Measurements from ENCODE around the gene CUBN. TPM values are rescaled to one million over a fixed set of nuclear protein-coding genes. Genes with fewer than 3 reads are reported as not detected.

Gene CUBN
- total and polyA plus RNA-seq, 7 experiments from 2014 or later: 0.39 to 17.5 (median 7.0) TPM

DNA sequence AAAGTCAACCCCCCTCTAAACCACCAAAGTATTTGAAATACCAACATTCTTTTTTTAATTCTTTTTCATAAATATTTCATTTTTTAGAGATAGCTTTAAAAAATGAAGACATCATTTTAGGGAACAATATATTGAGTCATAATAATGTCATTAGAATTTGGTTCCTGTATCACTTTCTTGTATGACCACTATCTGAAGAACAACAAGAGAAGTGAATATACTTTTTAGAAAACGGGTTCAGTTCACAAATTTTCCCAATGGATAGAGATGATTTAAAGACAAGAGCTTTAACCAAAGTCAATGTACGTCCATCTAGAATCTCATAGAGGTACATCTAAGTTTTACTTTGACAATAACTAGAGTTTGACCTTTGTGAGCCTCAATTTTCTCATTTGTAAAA lies 48.2 kb downstream of the CUBN start:
- CTCF ChIA-PET: no interaction called here

DNA sequence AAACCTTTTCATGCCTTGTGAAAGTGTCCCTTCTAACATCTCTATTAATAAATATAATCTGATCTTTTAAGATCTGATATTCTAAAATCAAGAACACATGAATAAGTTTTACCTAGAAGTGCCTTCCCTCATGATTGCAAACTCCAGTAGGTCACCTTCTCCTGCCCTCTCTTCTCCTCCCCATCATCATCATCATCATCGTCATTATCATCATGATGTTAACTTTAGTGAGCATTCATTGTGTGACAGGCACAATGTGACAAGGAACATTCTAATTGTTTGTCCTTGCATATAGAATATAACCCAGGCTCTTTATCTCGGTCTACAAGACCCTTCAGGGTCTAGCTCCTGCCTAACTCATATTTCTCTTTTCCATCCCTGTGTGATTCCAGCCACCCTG lies 51.7 kb downstream of the CUBN start:
- H3K36me3 ChIP-seq (ENCODE audit: control insufficient read depth in 2 of 3, insufficient read depth in 3 of 3, low read length in 3 of 3): no peaks in the 10 kb centered on the region
- no peaks in the 10 kb centered on the region for H3K9me3 ChIP-seq (ENCODE audit: control insufficient read depth in 2 of 3, low read length in 3 of 3)
- intact Hi-C loops (cut with micrococcal nuclease): no loop called here
- POLR2A ChIA-PET: no interaction called here
- Mint-ChIP-seq H3K9me3 (no peaks in the 10 kb centered on the region), H3K4me3 (no peak overlapping the region), H3K27ac (peak overlapping the region in 2 of 9 donors; percentile 34 to 43), H3K27me3 (peaks cover 0 to 8% (median 0%) of the 10 kb centered on the region in 5 donors), H3K36me3 (peaks cover 0 to 54% (median 30%) of the 10 kb centered on the region in 5 donors), H3K4me1 (peaks cover 0 to 11% (median 5%) of the 10 kb centered on the region in 7 donors)
- H3K27ac ChIP-seq (ENCODE audit: low read depth, low read length): no peak overlapping the region
- no peaks in the 10 kb centered on the region for H3K4me1 ChIP-seq (ENCODE audit: control insufficient read depth in 2 of 2, insufficient read depth in 2 of 2, low read length in 2 of 2)
- ATAC-seq (no peak), DNase-seq (no peak)
- CTCF ChIA-PET: no interaction called here
- no peak overlapping the region for H3K4me3 ChIP-seq (ENCODE audit: low read length)
- H3K27me3 ChIP-seq (ENCODE audit: control insufficient read depth in 2 of 2, insufficient read depth in 2 of 2, low read length in 2 of 2): no peaks in the 10 kb centered on the region

More for the DNA sequence above, 48.2 kb downstream of the CUBN start:
- Histone ChIP-seq H3K4me3 (ENCODE audit: low read length) (no peak overlapping the region), H3K9me3 (ENCODE audit: control insufficient read depth in 2 of 3, low read length in 3 of 3) (no peaks in the 10 kb centered on the region), H3K27ac (ENCODE audit: low read depth, low read length) (no peak overlapping the region), H3K36me3 (ENCODE audit: control insufficient read depth in 2 of 3, insufficient read depth in 3 of 3, low read length in 3 of 3) (peaks cover 0 to 9% (median 0%) of the 10 kb centered on the region in 3 experiments), H3K27me3 (ENCODE audit: control insufficient read depth in 2 of 2, insufficient read depth in 2 of 2, low read length in 2 of 2) (no peaks in the 10 kb centered on the region), H3K4me1 (ENCODE audit: control insufficient read depth in 2 of 2, insufficient read depth in 2 of 2, low read length in 2 of 2) (no peaks in the 10 kb centered on the region)
- DNase-seq: no peak
- no peak for ATAC-seq
- H3K36me3 Mint-ChIP-seq: peaks cover 0 to 67% (median 42%) of the 10 kb centered on the region in 5 donors
- POLR2A ChIA-PET: no interaction called here
- H3K27me3 Mint-ChIP-seq: peaks cover 0 to 8% (median 0%) of the 10 kb centered on the region in 5 donors
- H3K9me3 Mint-ChIP-seq: no peaks in the 10 kb centered on the region
- no peak overlapping the region for H3K4me3 Mint-ChIP-seq
- intact Hi-C loops (cut with micrococcal nuclease): no loop called here
- no peak overlapping the region for H3K27ac Mint-ChIP-seq
- H3K4me1 Mint-ChIP-seq: peaks cover 0 to 11% (median 5%) of the 10 kb centered on the region in 7 donors

DNA sequence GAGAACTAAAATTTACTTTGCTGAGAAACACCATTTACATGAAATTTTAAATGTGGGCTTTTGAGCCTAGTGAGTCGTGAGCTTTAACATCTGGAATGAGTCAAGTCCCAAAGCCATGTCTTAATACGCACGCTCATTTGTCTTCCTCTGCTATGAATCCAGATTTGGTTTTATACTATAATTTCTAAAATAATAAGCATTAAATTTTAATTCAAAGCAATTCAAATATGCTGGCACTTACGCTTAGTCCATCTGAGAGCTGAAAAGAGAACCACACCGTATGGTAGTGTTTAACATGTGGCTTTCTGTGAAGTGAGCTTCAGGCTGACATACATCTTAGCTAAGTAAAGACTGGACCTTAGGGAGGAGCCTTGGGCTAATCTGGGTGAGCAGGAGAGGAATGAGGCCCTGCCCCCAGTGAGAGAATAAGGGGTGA lies 52.2 kb downstream of the CUBN start:
- no peaks in the 10 kb centered on the region for H3K36me3 ChIP-seq (ENCODE audit: control insufficient read depth in 2 of 3, insufficient read depth in 3 of 3, low read length in 3 of 3)
- no peak for DNase-seq
- ChIA-PET CTCF (no interaction called here), POLR2A (no interaction called here)
- H3K27me3 ChIP-seq (ENCODE audit: control insufficient read depth in 2 of 2, insufficient read depth in 2 of 2, low read length in 2 of 2): no peaks in the 10 kb centered on the region
- intact Hi-C loops (cut with micrococcal nuclease): no loop called here
- H3K4me3 ChIP-seq (ENCODE audit: low read length): no peak overlapping the region
- H3K4me1 ChIP-seq (ENCODE audit: control insufficient read depth in 2 of 2, insufficient read depth in 2 of 2, low read length in 2 of 2): no peaks in the 10 kb centered on the region
- ATAC-seq: no peak
- H3K27me3 Mint-ChIP-seq: peaks cover 0 to 8% (median 0%) of the 10 kb centered on the region in 5 donors
- H3K9me3 Mint-ChIP-seq: no peaks in the 10 kb centered on the region
- H3K27ac Mint-ChIP-seq: no peak overlapping the region
- no peak overlapping the region for H3K27ac ChIP-seq (ENCODE audit: low read depth, low read length)
- H3K4me3 Mint-ChIP-seq: no peak overlapping the region
- no peaks in the 10 kb centered on the region for H3K9me3 ChIP-seq (ENCODE audit: control insufficient read depth in 2 of 3, low read length in 3 of 3)
- peaks cover 0 to 52% (median 30%) of the 10 kb centered on the region in 5 donors for H3K36me3 Mint-ChIP-seq
- H3K4me1 Mint-ChIP-seq: peaks cover 0 to 11% (median 5%) of the 10 kb centered on the region in 7 donors

DNA sequence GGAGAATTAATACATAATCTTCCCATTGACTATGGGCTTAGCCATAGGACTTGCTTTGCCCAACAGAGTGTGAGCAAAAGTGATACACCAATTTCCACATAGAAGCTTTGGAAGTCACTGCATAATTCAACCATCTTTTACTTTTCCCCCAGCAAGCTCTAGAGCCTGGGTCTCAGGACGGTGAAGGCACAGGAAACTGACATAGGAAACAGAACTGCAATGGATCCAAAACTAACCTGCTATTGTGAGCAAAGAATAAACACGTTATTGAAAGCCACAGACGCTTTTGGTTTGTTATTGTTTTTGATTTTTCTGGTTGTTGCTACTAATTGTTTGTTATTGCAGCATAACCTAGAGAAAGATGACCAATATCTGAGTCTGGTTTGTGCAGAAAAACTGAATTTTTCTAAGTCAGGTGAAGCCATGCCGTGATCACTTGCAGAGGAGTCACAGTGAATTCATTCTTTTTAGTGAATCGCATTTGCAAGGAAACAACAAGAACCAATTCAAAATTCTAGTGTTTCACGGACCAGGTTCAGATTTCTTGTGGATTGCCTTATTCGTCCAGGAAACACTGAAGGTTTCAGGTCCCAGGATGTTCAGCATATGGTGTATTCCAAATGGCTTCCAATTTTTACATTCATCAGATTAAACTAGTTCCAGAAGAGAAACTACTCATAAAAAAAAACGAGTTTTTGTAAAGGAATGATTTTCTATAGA lies 52.8 kb downstream of the CUBN start:
- POLR2A ChIA-PET: no interaction called here
- H3K36me3 ChIP-seq (ENCODE audit: control insufficient read depth in 2 of 3, insufficient read depth in 3 of 3, low read length in 3 of 3): no peaks in the 10 kb centered on the region
- H3K27ac ChIP-seq (ENCODE audit: low read depth, low read length): no peak overlapping the region
- no peak overlapping the region for H3K4me3 Mint-ChIP-seq
- H3K4me1 Mint-ChIP-seq: peaks cover 0 to 11% (median 5%) of the 10 kb centered on the region in 7 donors
- H3K4me1 ChIP-seq (ENCODE audit: control insufficient read depth in 2 of 2, insufficient read depth in 2 of 2, low read length in 2 of 2): no peaks in the 10 kb centered on the region
- no peaks in the 10 kb centered on the region for H3K27me3 ChIP-seq (ENCODE audit: control insufficient read depth in 2 of 2, insufficient read depth in 2 of 2, low read length in 2 of 2)
- peak overlapping the region in 1 of 9 donors; percentile 62 for H3K27ac Mint-ChIP-seq
- H3K9me3 Mint-ChIP-seq: no peaks in the 10 kb centered on the region
- H3K27me3 Mint-ChIP-seq: peaks cover 0 to 4% (median 0%) of the 10 kb centered on the region in 5 donors
- intact Hi-C loops (cut with micrococcal nuclease): no loop called here
- no peak overlapping the region for H3K4me3 ChIP-seq (ENCODE audit: low read length)
- ATAC-seq (no peak), DNase-seq (no peak)
- H3K9me3 ChIP-seq (ENCODE audit: control insufficient read depth in 2 of 3, low read length in 3 of 3): no peaks in the 10 kb centered on the region
- CTCF ChIA-PET: no interaction called here
- peaks cover 0 to 52% (median 25%) of the 10 kb centered on the region in 5 donors for H3K36me3 Mint-ChIP-seq

DNA sequence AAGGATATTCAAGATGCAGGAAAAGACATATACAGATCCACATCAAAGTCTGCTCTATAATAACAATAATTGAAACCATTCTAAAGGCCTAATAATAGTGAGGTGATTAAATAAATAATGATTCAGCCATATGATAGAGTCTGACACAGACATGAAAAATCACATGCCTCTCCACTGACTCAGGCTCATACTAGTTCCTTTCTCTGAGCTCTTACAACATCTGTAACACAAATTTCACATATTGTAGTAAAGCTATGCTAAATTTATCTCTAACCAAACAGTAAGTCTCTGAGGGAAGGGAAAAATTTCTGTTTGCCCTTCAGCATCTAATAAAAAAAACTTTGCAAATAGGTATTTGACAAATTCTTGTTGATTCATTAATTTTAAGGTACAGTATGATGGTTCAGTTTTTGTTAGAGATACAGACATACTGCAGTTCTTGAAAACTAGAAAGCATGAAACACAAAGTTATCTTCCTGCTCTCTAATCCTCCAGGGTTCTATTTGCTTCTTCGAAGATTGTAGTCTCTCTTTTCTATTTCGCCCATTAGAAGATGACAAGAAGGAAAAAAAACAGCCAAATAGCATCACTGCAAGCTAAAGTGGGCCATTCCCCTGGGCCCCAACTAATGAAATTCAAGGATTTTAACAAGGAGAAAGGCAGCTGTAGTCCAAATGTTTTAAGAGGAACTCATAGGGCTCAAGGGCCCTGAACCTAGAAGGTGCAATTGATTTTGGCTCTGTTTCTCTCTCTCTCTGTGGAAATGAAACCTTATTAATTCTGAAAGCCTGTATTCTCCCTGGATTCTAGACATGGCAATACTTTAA lies 53.9 kb downstream of the CUBN start:
- H3K27ac ChIP-seq (ENCODE audit: low read depth, low read length): no peak overlapping the region
- intact Hi-C loops (cut with micrococcal nuclease): no loop called here
- no peaks in the 10 kb centered on the region for H3K27me3 ChIP-seq (ENCODE audit: control insufficient read depth in 2 of 2, insufficient read depth in 2 of 2, low read length in 2 of 2)
- Mint-ChIP-seq H3K4me3 (no peak overlapping the region), H3K9me3 (no peaks in the 10 kb centered on the region), H3K36me3 (peaks cover 0 to 60% (median 30%) of the 10 kb centered on the region in 5 donors), H3K27ac (peak overlapping the region in 1 of 9 donors; percentile 72), H3K27me3 (peaks cover 0 to 4% (median 0%) of the 10 kb centered on the region in 5 donors), H3K4me1 (peaks cover 0 to 11% (median 5%) of the 10 kb centered on the region in 7 donors)
- DNase-seq (no peak), ATAC-seq (peak; percentile 69)
- no peaks in the 10 kb centered on the region for H3K9me3 ChIP-seq (ENCODE audit: control insufficient read depth in 2 of 3, low read length in 3 of 3)
- ChIA-PET CTCF (no interaction called here), POLR2A (no interaction called here)
- no peaks in the 10 kb centered on the region for H3K4me1 ChIP-seq (ENCODE audit: control insufficient read depth in 2 of 2, insufficient read depth in 2 of 2, low read length in 2 of 2)
- H3K36me3 ChIP-seq (ENCODE audit: control insufficient read depth in 2 of 3, insufficient read depth in 3 of 3, low read length in 3 of 3): no peaks in the 10 kb centered on the region
- H3K4me3 ChIP-seq (ENCODE audit: low read length): no peak overlapping the region

DNA sequence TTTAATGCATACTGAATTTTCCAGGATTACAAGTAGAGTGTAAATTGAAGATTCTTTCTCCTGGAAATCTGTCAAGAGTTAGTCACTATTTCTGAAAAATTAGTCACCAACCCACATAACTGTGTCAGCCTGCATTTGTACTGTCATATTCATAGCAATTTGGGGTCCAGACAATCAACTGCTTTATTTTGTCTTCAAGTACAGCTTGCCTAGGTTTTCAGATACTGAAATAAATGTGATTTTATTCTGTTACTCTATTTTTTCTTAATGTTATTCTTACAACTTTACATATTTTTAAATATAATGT lies 55.1 kb downstream of the CUBN start:
- no peak overlapping the region for H3K4me3 ChIP-seq (ENCODE audit: low read length)
- H3K9me3 Mint-ChIP-seq: peaks cover 0 to under 1% (median 0%) of the 10 kb centered on the region in 11 donors
- CTCF ChIA-PET: no interaction called here
- H3K36me3 Mint-ChIP-seq: peaks cover 0 to 56% (median 30%) of the 10 kb centered on the region in 5 donors
- intact Hi-C loops (cut with micrococcal nuclease): no loop called here
- no peak overlapping the region for H3K27ac ChIP-seq (ENCODE audit: low read depth, low read length)
- H3K4me1 Mint-ChIP-seq: peaks cover 0 to 4% (median 0%) of the 10 kb centered on the region in 7 donors
- ATAC-seq (no peak), DNase-seq (no peak)
- no peaks in the 10 kb centered on the region for H3K27me3 ChIP-seq (ENCODE audit: control insufficient read depth in 2 of 2, insufficient read depth in 2 of 2, low read length in 2 of 2)
- H3K4me3 Mint-ChIP-seq: no peak overlapping the region
- POLR2A ChIA-PET: interaction anchor here (0.6 kb wide), 1 partner anchor 15 kb away, joined by 3 read pairs; no protein-coding TSS in a partner anchor
- H3K4me1 ChIP-seq (ENCODE audit: control insufficient read depth in 2 of 2, insufficient read depth in 2 of 2, low read length in 2 of 2): no peaks in the 10 kb centered on the region
- H3K27me3 Mint-ChIP-seq: peaks cover 0 to 4% (median 0%) of the 10 kb centered on the region in 5 donors
- no peaks in the 10 kb centered on the region for H3K36me3 ChIP-seq (ENCODE audit: control insufficient read depth in 2 of 3, insufficient read depth in 3 of 3, low read length in 3 of 3)
- no peak overlapping the region for H3K27ac Mint-ChIP-seq
- no peaks in the 10 kb centered on the region for H3K9me3 ChIP-seq (ENCODE audit: control insufficient read depth in 2 of 3, low read length in 3 of 3)

Data from naive thymus-derived CD4-positive, alpha-beta T cell (primary cell).